HG02884 (cell line): ENCODE results near the gene UBE2C.
A peak's percentile ranks its signal among the peaks of the same experiment; 100 is the strongest.

Source experiments
- ATAC-seq: cut with Tn5 transposase; IDR thresholded peaks from one replicate; pipeline ENCODE4 v1.9.1; 2021; ENCODE audit warnings: mild to moderate bottlenecking, moderate library complexity; ENCODE audit not compliant: unreplicated experiment

Gene UBE2C

DNA sequence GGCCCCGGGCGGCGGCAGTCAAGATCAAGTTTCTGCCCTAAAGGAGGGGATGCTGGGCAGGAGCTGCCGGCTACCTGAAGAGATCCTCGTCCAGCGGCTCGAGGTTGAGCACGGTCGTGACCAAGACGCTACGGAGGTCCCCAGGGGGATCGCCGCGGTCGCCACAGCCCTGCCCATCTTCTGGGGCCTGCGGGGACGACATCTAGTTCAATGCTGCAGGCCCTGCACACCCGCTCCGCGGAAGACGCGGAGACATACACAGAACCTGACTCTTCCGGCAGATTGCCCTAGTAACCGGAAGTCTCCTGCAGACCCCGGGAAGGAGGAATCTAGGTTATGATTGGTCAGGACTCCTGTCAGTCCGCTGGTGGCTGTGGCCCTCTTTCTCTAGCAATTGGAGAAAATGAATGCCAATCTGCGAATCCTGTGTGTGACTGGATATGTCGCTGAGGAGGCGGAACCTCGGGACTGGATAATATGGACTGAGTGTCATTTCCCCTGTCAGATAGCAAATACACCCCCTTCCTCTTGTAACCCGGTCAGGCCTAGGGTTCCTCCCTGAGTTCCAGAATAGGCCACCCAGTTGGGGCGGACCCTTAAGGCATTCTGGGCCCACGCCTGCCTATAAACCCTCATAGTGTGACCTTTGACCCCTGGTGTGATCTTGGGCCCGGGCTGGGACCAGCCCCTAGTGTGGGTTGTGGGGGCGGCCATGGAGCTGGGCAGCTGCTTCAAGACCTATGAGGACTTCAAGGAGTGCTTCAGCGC, 44.9 kb downstream of the UBE2C start, which contains the start of the genes ACOT8 and ZSWIM3:
Gene ACOT8, minus strand, starts transcription at position 279 of the 768 bp plus-strand sequence. Its CDS starts 77 bp downstream, at position 202.
Gene ZSWIM3, plus strand, starts transcription at position 501 of the 768 bp plus-strand sequence. Its CDS starts 212 bp downstream, at position 713.
- peak; percentile 95 for ATAC-seq

GRCh38 chr20:45857882-45858216, 45.4 kb downstream of the UBE2C start:
- ATAC-seq = peak; percentile 24

- ATAC-seq = no peak
These were observed 47.5 kb downstream of the UBE2C start for GRCh38 chr20:45859916-45860315.

DNA sequence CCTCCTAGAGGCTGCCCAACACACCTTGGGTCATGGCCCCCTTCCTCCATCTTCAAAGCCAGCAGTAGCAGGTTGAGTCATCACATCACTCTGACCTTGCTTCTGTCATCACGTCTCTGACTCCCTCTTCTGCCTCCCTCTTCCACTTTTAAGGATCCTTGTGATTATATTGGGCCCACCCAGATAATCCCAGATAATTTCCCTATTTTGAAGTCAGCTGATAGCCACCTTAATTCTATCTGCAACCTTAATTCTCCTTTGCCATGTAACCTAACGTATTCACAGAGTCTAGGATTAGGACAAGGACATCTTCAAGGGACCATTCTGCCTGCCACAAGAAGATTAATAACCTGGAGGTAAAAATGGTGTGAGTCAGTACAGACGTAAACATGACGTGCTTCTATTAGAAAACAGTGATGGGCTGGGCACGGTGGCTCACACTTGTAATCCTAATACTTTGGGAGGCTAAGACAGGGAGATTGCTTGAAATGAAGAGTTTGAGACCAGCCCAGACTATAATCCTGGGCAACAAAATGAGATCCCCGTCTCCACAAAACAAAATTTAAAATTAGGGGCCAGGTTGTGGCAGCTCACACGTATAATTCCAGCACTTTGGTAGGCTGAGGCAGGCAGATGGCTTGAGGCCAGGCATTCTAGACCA, 48.2 kb downstream of the UBE2C start:
- ATAC-seq = no peak

DNA sequence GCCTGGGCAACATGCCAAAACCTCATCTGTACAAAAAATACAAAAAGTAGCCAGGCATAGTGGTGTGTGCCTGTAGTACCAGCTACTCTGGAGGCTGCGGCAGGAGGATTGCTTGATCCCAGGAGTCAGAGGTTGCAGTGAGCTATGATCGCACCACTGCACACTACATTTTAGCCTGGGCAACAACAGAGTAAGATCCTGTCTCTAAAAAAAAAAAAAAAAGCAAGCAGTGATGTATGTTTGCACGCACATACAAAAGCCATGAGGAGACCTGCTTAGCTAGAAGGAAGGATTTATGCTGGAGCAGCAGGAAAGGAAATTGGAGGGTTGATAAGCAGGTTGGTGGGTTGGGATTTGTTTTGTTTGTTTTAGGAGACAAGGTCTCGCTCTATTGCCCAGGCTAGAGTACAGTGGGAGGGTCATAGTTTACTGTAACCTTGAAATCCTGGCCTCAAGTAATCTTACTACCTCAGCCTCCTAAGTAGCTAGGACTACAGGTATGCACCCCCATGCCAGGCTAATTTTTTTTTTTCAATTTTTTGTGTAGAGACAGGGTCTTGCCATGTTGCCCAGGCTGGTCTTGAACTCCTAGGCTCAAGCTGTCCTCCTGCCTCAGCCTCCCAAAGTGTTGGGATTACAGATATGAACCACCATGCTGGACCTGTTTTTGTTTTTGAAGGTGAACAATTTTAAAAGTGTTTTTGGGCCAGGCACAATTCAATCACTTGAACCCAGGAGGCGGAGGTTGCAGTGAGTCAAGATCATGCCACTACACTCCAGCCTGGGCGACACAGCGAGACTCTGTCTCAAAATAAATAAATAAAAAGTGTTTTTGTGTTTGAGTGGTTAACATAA, 49.0 kb downstream of the UBE2C start:
- ATAC-seq = no peak

GRCh38 chr20:45863543-45864470, 51.4 kb downstream of the UBE2C start:
- ATAC-seq = no peak

GRCh38 chr20:45866454-45866853, 54.0 kb downstream of the UBE2C start:
- ATAC-seq = no peak
